Suprapubic skin (tissue), 3 donors: Measurements from ENCODE around the gene CRY1.

Experiments
- POLR2A ChIP-seq, 2 donors: fragments of 450-650 bp; IDR thresholded peaks; one replicate each; pipeline ENCODE4 v1.6.1; 2017; ENCODE audit warnings: antibody characterized with exemption in 2 of 2, mild to moderate bottlenecking in 2 of 2, moderate library complexity in 2 of 2
- TF ChIP-seq, protein P1 (sequence below), 2 donors: fragments of 200-600 bp in 1 of 2; fragments of 450-650 bp in 1 of 2; sonication (generic) in 1 of 2; IDR thresholded peaks; one replicate each; pipeline ENCODE4 v1.5.1; 2016 to 2019; ENCODE audit warnings: antibody characterized with exemption in 2 of 2, mild to moderate bottlenecking in 1 of 2, moderate library complexity in 1 of 2

DNA sequence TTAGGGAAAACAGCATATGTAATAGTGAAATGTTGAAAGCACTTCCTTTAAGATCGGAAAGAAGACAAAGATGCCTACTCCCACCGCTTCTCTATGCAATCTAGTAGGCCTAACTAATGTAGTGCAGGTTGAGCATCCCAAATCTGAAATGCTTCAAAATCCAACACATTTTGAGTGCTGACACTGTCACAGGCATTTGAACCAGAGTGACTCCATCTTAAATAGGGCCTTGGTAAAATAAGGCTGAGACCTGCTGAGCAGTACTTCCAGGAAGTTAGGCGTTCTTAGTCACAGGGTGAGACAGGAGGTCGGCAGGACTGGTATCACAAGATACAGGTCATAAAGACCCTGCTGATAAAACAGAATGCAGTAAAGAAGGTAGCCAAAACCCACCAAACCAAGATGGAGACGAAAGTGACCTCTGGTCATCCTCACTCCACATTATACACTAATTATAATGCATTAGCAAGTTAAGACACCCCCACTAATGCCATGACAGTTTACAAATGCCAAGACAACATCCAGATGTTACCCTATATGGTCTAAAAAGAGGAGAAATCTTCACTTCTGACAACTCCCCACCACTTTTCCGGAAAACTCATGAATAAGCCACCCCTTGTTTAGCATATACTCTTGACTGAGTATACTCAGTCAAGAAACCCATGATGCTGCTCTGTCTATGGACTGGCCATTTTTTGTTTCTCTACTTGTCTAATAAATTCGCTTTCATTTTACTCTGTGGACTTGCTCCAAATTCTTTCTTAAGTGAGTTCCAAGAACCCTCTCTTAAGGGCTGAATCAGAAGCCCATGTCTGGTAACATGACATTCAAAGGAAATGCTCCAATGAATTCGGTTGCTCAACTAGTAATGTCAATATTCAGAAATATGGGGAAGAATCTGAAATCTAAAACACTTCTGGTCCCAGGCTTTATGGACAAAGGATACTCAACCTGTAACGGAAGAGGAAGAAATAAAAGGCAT is 59.3 kb downstream of the CRY1 start:
- TF ChIP-seq, protein P1, sequence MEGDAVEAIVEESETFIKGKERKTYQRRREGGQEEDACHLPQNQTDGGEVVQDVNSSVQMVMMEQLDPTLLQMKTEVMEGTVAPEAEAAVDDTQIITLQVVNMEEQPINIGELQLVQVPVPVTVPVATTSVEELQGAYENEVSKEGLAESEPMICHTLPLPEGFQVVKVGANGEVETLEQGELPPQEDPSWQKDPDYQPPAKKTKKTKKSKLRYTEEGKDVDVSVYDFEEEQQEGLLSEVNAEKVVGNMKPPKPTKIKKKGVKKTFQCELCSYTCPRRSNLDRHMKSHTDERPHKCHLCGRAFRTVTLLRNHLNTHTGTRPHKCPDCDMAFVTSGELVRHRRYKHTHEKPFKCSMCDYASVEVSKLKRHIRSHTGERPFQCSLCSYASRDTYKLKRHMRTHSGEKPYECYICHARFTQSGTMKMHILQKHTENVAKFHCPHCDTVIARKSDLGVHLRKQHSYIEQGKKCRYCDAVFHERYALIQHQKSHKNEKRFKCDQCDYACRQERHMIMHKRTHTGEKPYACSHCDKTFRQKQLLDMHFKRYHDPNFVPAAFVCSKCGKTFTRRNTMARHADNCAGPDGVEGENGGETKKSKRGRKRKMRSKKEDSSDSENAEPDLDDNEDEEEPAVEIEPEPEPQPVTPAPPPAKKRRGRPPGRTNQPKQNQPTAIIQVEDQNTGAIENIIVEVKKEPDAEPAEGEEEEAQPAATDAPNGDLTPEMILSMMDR (IDR thresholded peaks at IDR 0.05), result no peak
- TF ChIP-seq POLR2A (IDR thresholded peaks at IDR 0.05), result no peak
